ENCODE measurements around the gene GOLGA6C.
"Not testable (repeated sequence)": the region's sequence is repeated elsewhere in the genome, so short reads cannot be mapped to it uniquely, and the experiment has no call there.

Gene GOLGA6C

DNA sequence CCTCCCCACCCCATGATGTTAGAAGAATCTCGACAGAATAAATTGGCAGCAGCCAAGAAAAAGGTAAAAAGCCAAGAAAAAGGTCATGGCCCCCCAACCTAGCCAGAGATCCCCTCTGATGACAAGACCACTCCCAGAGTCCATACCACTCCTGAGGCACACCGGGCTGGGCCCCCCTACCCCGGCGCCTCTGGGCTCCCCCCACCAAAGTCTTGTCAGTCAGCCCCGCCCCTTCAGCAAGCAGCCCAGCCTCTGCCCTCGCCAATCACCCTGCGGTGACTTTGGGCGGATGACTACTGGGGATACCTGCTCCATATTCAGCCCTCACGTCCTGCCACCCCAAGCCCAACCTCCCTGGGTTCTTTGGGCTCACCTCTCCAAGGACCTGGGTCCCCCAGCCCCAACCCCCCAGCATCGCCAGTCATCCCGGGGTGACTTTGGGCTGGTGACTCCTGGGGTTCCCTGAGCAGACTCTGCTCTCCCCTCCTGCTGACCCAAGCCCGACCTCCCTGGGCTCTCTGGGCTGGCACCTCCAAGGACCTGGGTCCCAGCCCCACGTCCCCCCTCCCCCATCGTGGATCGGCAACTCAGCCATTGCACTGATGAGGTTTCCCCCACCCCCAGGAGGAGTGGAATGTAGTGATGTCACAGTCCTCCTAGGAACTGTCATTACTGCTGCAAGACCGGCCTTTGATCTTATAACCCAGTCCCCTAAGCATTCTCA lies 648 bp downstream of the GOLGA6C start:
- not testable (repeated sequence) for DNase-seq (ENCODE audit: low spot score)

GRCh38 chr15:75259873-75260272 lies 1.7 kb downstream of the GOLGA6C start:
- DNase-seq (ENCODE audit: low spot score): not testable (repeated sequence)

GRCh38 chr15:75273751-75274359 lies 15.7 kb downstream of the GOLGA6C start:
- DNase-seq (ENCODE audit: low spot score): not testable (repeated sequence)

DNA sequence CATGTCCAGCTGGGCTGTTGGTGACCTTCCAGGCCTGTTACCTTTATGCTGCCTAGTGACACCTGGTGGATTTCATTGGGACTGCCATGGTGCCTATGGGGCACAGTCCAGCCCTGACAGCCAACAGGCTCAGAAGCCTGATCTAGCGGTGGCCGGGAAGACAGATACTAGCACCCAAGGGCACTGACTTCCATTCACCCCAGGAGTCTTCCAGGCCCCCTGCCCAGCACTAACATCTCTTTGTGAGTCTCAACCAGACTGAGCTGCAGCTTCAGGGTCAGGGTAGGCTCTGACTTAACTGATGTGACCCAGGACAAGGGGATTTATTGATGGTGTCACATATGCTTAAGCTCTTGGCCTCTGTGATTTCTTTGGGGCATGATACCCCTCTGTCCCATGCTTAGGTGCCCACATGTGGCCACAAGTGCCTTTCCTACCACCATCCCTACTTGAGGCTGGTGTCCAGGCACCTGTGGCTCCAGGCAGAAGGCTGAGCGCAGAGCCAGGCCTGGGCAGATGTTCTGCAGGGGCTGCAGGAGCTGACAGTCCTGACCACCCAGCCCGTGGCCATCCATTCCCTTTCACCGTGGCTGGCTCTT lies 16.5 kb downstream of the GOLGA6C start:
- DNase-seq (ENCODE audit: low spot score): peak; percentile 30

DNA sequence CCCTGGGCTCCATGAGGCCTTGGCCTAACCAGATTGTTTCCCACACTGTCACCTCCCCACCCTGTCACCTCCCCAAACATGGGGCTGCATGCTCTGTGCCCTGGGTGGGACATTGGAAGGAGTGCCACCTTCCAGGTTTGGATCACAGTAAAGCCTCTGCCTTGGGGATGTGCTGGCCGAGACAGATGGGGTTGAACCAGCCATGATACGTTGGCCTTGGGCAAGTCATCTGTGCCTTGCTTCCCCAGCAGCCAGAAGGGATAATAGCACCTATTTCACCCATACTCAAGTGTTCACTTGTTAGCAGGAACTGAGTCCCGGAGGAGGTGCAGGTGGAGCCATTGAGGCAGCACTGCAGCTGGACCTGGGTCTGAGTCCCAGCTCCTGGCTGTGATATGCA lies 17.5 kb downstream of the GOLGA6C start:
- not testable (repeated sequence) for DNase-seq (ENCODE audit: low spot score)

DNA sequence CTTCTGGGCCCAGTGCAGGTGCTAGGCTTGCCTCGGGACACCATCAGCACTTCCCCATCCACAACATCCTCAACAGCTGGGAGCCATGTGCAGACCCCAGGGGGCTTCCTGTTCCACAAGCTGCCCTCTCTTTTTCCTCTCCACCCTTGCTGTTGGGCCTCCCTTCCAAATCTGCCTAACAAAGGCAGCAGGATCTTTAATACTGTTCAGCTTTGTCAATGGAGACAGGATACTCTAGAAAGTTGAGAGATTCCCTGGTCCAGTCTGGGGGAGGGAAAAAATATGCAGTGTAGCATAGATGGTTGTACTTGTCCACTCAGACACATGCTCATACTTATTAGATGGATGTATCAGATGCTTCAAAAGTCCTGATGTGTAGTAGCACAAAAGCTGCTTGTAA lies 20.4 kb downstream of the GOLGA6C start:
- not testable (repeated sequence) for DNase-seq (ENCODE audit: low spot score)

- not testable (repeated sequence) for DNase-seq (ENCODE audit: low spot score)
Observed at GRCh38 chr15:75282572-75282971, 24.4 kb downstream of the GOLGA6C start, which contains the start of gene GOLGA6D. Gene GOLGA6D, plus strand, starts transcription at chr15:75282835. Its CDS starts 41 bp downstream, at chr15:75282876.

GRCh38 chr15:75284152-75284551 lies 26.0 kb downstream of the GOLGA6C start:
- DNase-seq (ENCODE audit: low spot score): not testable (repeated sequence)

DNA sequence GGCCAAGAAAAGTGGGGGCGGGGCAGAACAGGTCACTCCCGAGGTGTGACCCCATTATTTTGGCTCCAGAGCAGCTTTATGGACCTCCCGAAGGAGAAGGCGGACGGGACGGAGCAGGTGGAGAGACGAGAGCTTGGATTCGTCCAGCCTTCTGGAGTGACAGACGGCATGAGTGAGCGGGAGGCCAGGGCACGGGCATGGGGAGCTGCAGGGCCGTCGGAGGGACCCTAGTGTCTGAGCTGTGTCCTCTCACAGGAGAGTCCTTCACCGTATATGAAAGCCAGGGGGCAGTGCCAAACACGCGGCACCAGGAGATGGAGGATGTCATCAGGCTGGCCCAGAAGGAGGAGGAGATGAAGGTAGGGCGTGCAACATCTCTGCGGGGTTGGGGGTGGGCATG lies 35.5 kb downstream of the GOLGA6C start:
- DNase-seq (ENCODE audit: low spot score): not testable (repeated sequence)

DNA sequence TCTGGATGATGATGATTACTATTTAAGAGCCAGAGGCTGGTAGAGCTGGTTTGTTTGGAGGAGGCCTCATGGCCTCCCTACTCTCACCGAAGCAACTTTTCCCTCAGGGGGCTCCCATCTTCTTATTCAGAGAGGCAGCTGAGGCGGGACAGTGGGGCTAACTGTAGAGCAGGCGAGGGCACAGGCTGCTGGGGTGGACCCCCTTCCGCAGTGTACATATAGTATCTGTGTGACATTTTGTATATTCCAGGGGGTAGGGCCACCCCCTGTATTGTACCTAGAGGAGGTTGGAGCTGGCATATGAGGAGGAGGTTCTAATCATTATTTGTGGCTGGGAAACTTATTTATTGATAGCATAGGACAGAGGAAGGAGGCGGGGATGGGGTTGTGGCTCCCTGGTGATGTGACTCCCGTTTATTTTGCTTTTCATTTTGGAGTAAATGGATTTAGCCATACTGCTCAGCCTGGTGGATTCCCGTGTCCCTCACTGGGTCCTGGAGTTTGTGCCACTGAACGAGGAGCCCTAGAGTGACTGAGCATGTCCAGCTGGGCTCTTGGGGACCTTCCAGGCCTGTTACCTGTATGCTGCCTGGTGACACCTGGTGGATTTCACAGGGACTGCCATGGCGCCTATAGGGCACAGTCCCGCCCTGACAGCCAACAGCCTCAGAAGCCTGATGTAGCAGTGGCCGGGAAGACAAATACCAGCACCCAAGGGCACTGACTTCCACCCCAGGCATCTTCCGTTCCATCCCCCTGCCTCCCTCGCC lies 40.6 kb downstream of the GOLGA6C start:
- not testable (repeated sequence) for DNase-seq (ENCODE audit: low spot score)

DNA sequence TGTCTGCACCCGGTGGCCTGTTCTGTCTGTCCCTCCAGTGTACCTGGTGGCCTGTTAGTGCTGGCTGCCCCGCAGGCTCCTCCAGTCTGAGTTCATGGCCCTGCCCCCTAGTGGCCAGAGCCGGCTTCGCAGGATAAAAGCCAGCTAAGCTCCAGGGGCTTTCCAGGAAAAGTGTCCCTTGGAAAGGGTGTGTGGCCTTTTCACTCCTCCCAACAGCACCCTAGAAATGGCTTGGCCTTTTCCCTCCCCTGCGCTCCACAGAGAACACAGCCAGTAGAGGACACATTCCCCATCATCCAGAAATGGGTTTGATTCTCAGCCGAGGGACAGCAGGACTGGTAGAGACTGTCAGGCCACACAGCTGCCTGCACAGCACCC lies 41.2 kb downstream of the GOLGA6C start:
- not testable (repeated sequence) for DNase-seq (ENCODE audit: low spot score)

DNA sequence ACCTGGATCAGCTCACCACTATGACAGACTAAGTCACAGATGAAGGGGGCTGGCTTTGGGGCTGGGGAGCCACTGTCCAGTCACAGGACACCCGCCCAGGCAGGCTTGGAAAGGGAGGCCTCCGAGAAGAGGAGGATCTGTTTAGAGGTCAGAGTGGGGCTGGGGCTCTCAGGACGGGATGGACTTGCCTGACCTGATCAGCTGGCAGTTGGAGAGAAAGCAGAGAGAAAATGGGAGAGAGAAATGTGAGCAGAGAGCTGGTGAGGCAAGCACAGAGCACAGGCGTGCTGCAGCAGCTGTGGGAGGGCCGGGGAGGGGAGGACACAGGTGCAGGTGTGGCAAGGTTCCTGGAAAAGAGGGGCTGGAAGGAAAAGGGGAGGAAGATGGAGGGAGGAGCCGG lies 41.9 kb downstream of the GOLGA6C start:
- not testable (repeated sequence) for DNase-seq (ENCODE audit: low spot score)

DNA sequence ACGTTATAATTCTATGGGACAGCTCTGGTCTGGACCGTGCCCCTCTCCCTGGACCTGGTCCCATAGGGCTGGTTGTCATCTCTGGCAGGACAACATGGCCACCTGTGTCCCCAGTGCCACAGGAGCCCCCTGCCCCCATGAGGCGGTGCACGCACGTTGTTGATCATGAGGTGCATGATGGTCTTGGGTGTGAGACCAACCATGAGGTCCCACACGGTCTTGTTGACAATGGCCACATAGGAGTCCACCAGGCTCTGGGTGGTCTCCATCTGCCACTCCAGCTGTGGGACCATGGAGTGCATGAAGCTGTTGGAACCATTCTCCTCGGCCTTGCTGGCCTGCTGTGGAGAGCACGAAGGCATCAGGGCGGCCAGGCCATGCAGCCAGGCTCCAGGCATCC lies 44.2 kb downstream of the GOLGA6C start:
- no peak for DNase-seq (ENCODE audit: low spot score)

DNA sequence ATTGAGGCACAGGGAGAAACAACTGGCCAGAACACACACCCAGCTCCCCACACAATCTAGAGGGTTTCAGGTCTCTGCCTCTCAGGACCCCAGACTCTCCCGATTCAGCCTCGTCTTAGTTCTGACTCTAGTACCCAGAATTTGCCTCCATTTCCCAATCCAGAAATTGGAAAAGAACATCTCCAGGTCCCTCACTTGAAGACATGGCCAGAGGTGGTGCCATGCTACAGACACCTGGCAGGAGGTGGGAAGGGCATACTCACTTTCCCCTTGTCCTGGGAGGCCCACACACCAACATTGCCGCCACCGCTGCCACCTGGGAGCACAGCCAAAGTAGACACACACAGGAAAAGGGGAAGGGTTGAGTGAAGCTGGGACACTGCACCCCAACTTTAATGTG lies 44.6 kb downstream of the GOLGA6C start:
- DNase-seq (ENCODE audit: low spot score): not testable (repeated sequence)

DNA sequence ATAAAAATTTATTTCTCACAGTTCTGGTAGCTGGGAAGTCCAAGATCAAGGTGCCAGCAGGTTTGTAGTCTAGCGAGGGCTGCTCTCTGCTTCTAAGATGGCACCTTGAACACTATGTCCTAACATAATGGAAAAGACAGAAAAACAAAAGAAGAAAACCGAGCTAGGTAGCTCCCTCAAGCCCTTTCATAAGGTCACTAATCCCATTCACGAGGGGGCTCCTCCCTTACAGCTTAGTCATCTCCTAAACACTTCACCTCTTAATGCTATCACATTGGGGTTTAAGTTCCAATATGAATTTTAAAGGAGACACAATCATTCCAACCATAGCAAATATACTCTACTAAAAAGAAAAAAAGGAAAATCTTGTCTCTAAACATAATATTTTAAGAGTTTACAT lies 48.1 kb downstream of the GOLGA6C start:
- DNase-seq (ENCODE audit: low spot score): no peak

- DNase-seq (ENCODE audit: low spot score): peak; percentile 29
Observed at GRCh38 chr15:75307778-75308390, 49.8 kb downstream of the GOLGA6C start.

- no peak for DNase-seq (ENCODE audit: low spot score)
Observed at GRCh38 chr15:75309711-75310110, 51.6 kb downstream of the GOLGA6C start.

GRCh38 chr15:75312548-75312947 lies 54.4 kb downstream of the GOLGA6C start:
- DNase-seq (ENCODE audit: low spot score): not testable (repeated sequence)

- no peak for DNase-seq (ENCODE audit: low spot score)
Observed at GRCh38 chr15:75313116-75313845, 55.1 kb downstream of the GOLGA6C start.

DNA sequence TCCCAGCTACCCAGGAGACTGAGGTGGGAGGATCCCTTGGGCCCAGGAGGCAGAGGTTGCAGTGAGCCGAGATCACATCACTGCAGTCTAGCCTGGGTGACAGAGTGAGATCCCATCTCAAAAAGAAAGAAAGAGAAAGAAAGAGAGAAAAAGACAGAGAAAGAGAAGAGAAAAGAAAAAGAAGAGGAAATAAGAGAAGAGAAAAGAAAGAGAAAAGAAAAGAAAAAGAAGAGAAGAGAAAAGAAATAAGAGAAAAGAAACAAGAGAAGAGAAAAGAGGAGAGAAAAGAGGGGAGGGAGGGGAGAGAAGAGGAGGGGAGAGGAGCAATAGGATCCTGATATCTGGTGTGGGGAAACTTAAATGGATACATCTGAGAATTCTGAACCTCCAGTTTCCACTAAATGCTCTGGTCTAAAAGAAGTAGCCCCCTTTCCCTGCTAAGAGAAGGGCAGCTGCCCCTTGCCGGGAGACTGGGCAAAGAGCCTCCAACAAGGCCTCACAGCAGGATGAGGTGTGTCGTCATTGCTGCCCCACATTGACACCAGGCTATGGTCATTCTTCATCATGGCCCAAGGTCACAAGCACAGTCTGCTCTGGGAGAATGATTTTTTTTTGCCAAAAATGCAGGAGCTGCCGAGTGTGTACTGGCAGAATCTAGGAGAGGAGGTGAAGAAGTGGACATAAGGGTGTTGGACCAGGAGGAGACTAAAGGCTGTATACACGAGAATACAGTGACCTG lies 56.6 kb downstream of the GOLGA6C start:
- no peak for DNase-seq (ENCODE audit: low spot score)

Measured in kidney capillary endothelial cell (primary cell).